ENCODE data around the gene MAP3K14. TPM values are rescaled to one million over a fixed set of nuclear protein-coding genes. Genes with fewer than 3 reads are reported as not detected.

Gene MAP3K14
- polyA plus RNA-seq, 1 of the 3 experiments (the other 2 are of a cell fraction): 11.9 TPM

DNA sequence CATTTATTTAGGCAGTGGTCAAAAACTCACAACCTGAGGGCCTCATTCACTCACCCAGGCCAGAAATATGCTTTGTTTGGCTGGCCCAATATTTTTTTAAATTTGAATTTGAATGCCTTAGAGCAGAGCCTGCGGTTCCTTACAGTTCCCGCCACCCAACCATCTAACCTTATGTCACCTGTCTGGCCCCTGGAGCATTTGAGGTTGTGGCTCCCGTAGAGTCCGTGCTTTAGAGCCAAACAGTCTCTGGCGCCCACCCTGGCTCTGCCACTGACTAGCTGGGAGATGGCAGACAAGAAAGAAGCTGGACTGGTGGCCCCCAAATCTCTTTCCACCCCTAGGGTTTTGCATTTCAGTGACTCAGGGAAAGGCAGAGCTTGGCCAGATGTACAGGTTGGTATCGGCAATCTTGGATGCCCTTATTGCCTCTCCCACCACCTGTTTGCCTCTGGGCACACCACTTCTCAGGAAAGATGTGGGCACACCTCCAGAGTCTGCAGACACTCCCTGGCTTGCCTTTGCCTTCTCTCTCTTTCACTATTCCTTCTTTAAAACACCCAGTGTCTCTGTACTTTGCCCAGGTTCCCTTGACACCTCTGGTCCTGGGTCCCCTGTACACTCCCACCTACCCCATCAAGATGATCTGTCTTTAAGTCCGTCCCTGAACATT, 1.9 kb upstream of the MAP3K14 start:
- Histone ChIP-seq H3K27me3 (ENCODE audit: insufficient read depth) (no peaks in the 10 kb centered on the region), H3K79me2 (ENCODE audit: insufficient read depth) (peaks cover 29% of the 10 kb centered on the region), H3K9ac (peak overlapping the region; percentile 65), H2AFZ (ENCODE audit: low read depth) (0 out of 2 replicates have a peak overlapping the region, but pooled peaks have one; percentile 33), H3K36me3 (replicated peaks in 1 of 2; ENCODE audit: control insufficient read depth in 1 of 2, insufficient read depth in 2 of 2, low read length in 1 of 2) (no peaks in the 10 kb centered on the region), H3K9me2 (no peaks in the 10 kb centered on the region), H4K20me1 (ENCODE audit: insufficient read depth) (peaks cover 26% of the 10 kb centered on the region), H3K27ac (ENCODE audit: low read depth in 2 of 2, low read length in 1 of 2) (peak overlapping the region; percentile 71 to 99; a peak in 3 of 4 replicates), H3K4me1 (ENCODE audit: control insufficient read depth in 1 of 2, insufficient read depth in 2 of 2, low read depth in 1 of 2, low read length in 1 of 2) (peaks cover 37 to 52% of the 10 kb centered on the region in 2 experiments), H3K4me2 (peak overlapping the region; percentile 85), H3K4me3 (ENCODE audit: low read depth in 2 of 2, low read length in 1 of 2) (no peak overlapping the region), H3K9me3 (no peaks in the 10 kb centered on the region), H3F3A (replicated peaks; ENCODE audit: insufficient read depth) (peaks cover 44% of the 10 kb centered on the region)
- 71% methylated on average over 7 of the region's 7 CpGs for WGBS (ENCODE audit: low lambda C conversion rate)
- TF ChIP-seq RCOR1 (IDR thresholded peaks at IDR 0.05; ENCODE audit: low read length) (no peak), ZBTB33 (IDR thresholded peaks at IDR 0.05; ENCODE audit: borderline replicate concordance, low read depth) (no peak)
- POLR2A ChIA-PET: interaction anchor here (1.8 kb wide), 1 partner anchor 41 kb away, joined by 4 read pairs; no protein-coding TSS in a partner anchor
- CTCF ChIA-PET: interaction anchor here (1.2 to 1.7 kb wide), 4 partner anchors 25 to 75 kb away, joined by 3 to 10 read pairs (median 4); no protein-coding TSS in a partner anchor
- no peak for DNase-seq

GRCh38 chr17:45317111-45317928, 500 bp upstream of the MAP3K14 start:
- Histone ChIP-seq H3F3A (replicated peaks; ENCODE audit: insufficient read depth) (peaks cover 47% of the 10 kb centered on the region), H3K9me2 (no peaks in the 10 kb centered on the region), H4K20me1 (ENCODE audit: insufficient read depth) (peaks cover 40% of the 10 kb centered on the region), H3K36me3 (replicated peaks in 1 of 2; ENCODE audit: control insufficient read depth in 1 of 2, insufficient read depth in 2 of 2, low read length in 1 of 2) (no peaks in the 10 kb centered on the region), H3K9ac (peak overlapping the region; percentile 88), H3K9me3 (no peaks in the 10 kb centered on the region), H3K4me2 (peak overlapping the region; percentile 85), H2AFZ (ENCODE audit: low read depth) (peak overlapping the region; percentile 47; the same call in 1 of the 2 replicates), H3K27me3 (ENCODE audit: insufficient read depth) (no peaks in the 10 kb centered on the region), H3K27ac (ENCODE audit: low read depth in 2 of 2, low read length in 1 of 2) (peak overlapping the region; percentile 95 to 99), H3K79me2 (ENCODE audit: insufficient read depth) (peaks cover 43% of the 10 kb centered on the region), H3K4me3 (ENCODE audit: low read depth in 2 of 2, low read length in 1 of 2) (peak overlapping the region; percentile 87 to 93), H3K4me1 (ENCODE audit: control insufficient read depth in 1 of 2, insufficient read depth in 2 of 2, low read depth in 1 of 2, low read length in 1 of 2) (peaks cover 47 to 58% of the 10 kb centered on the region in 2 experiments)
- ChIA-PET POLR2A (interaction anchor here (0.5 to 1.8 kb wide), 15 partner anchors 8 to 98 kb away, joined by 3 to 13 read pairs (median 4); no protein-coding TSS in a partner anchor), CTCF (interaction anchor here (0.6 to 4.8 kb wide), 17 partner anchors 9 to 514 kb away, joined by 3 to 28 read pairs (median 4); partner anchors contain the start of gene ACBD4)
- peak; percentile 99 for DNase-seq
- 2% methylated on average over 35 of the region's 54 CpGs for WGBS (ENCODE audit: low lambda C conversion rate)
- TF ChIP-seq FOXJ3 (CRISPR knock-in tag; IDR thresholded peaks at IDR 0.05) (no peak), REST (IDR thresholded peaks at IDR 0.05; ENCODE audit: low read depth, low read length) (no peak), ZBTB33 (IDR thresholded peaks at IDR 0.05; ENCODE audit: borderline replicate concordance, low read depth) (no peak), TAF1 (IDR thresholded peaks at IDR 0.05; ENCODE audit: borderline replicate concordance, low read depth, low read length) (no peak; the same call in 1 of the 2 replicates), RXRA (IDR thresholded peaks at IDR 0.05; ENCODE audit: borderline replicate concordance, low read depth) (no peak), POLR2AphosphoS5 (IDR thresholded peaks at IDR 0.05; ENCODE audit: low read depth, low read length) (peak; percentile 80; the same call in 1 of the 2 replicates), ELF1 (IDR thresholded peaks at IDR 0.05) (no peak), GABPA (IDR thresholded peaks at IDR 0.05; ENCODE audit: low read depth) (no peak), CTCF (IDR thresholded peaks at IDR 0.05) (no peak), JUND (IDR thresholded peaks at IDR 0.05) (no peak), SIN3A (IDR thresholded peaks at IDR 0.05; ENCODE audit: borderline replicate concordance, low read depth, low read length) (no peak; the same call in none of the 2 replicates)

Data from SK-N-SH (cell line).